GM12878 (cell line): ENCODE data around the gene RERE. TPM values are rescaled to one million over a fixed set of nuclear protein-coding genes. Genes with fewer than 3 reads are reported as not detected.
A peak's percentile ranks its signal among the peaks of the same experiment; 100 is the strongest.

ENCODE experiments used
- ATAC-seq: fragments of 200-7000 bp; cut with Tn5 transposase; 3 replicates; pipeline ENCODE4 v1.9.1; 2020; ENCODE audit warnings: mild to moderate bottlenecking, moderate library complexity
- BruUV-seq: library from RNA; stranded (reverse); fragments of 400-500 nt; replicated peaks from 2 replicates; lab custom pipeline; 2021; lab: Mats Ljungman, UMichigan
- CTCF ChIA-PET: fragments of 300-600 bp; sonication (Branson Sonifier 250); formaldehyde crosslinking; extraction: SDS; loops from one replicate; lab custom pipeline; 2021; ENCODE audit warnings: inconsistent platforms; lab: Yijun Ruan, JAX
- POLR2A ChIA-PET: fragments of 350-600 bp; formaldehyde crosslinking; extraction: SDS; loops from one replicate; lab custom pipeline; 2021; ENCODE audit warnings: inconsistent platforms; lab: Charles Lee
- RAD21 ChIA-PET: fragments of 300-600 bp; sonication (Branson Sonifier 250); formaldehyde crosslinking; loops from one replicate; lab custom pipeline; 2023; ENCODE audit warnings: antibody characterized with exemption; ENCODE audit not compliant: unreplicated experiment; lab: Charles Lee
- SMC1A ChIA-PET: fragments of 300-600 bp; sonication (Branson Sonifier 250); formaldehyde crosslinking; loops from one replicate; lab custom pipeline; 2023; ENCODE audit not compliant: unreplicated experiment, uncharacterized antibody; lab: Charles Lee
- DNase-seq: peaks from one replicate; pipeline ENCODE4 v3.0.0-alpha.2; 2011; ENCODE audit warnings: low read depth, low spot score
- FAIRE-seq: peaks from 3 replicates; lab custom pipeline; 2011; peaks lifted over from hg19 to GRCh38; lab: Jason Lieb, UNC
- H2AFZ ChIP-seq: 2 replicates; pipeline ENCODE4 v1.6.0; 2011; ENCODE audit warnings: low read depth, low read length, control low read depth; ENCODE audit not compliant: control insufficient read depth
- H3K27ac ChIP-seq: 2 replicates; pipeline ENCODE4 v1.5.1; 2011; ENCODE audit warnings: control low read depth; ENCODE audit not compliant: control insufficient read depth, insufficient read depth
- H3K27me3 ChIP-seq, 2 experiments: replicated peaks in 1 of 2; 2 replicates each; pipeline versions ENCODE4 v1.6.0 to v1.6.1; 2011; ENCODE audit warnings: low read length in 1 of 2; ENCODE audit not compliant: control insufficient read depth in 2 of 2, insufficient read depth in 2 of 2
- H3K36me3 ChIP-seq, 2 experiments: 2 replicates each; pipeline ENCODE4 v1.5.1; 2011; ENCODE audit warnings: low read length in 1 of 2; ENCODE audit not compliant: control insufficient read depth in 2 of 2, insufficient read depth in 2 of 2
- H3K4me1 ChIP-seq: 2 replicates; pipeline ENCODE4 v1.6.1; 2011; ENCODE audit warnings: mild to moderate bottlenecking, low read length, moderate library complexity, mixed read lengths; ENCODE audit not compliant: control insufficient read depth, insufficient read depth
- H3K4me2 ChIP-seq: 2 replicates; pipeline ENCODE4 v1.6.0; 2011; ENCODE audit warnings: control low read depth; ENCODE audit not compliant: control insufficient read depth, insufficient read depth
- H3K4me3 ChIP-seq: fragments of 200-600 bp; sonication (generic); 2 replicates; pipeline ENCODE4 v1.5.1; 2016
- H3K79me2 ChIP-seq: 2 replicates; pipeline ENCODE4 v1.6.0; 2011; ENCODE audit warnings: low read length; ENCODE audit not compliant: control insufficient read depth, insufficient read depth
- H3K9ac ChIP-seq: 2 replicates; pipeline ENCODE4 v1.8.0; 2011; ENCODE audit warnings: low read length, control low read depth, mixed read lengths; ENCODE audit not compliant: control insufficient read depth, insufficient read depth
- H3K9me3 ChIP-seq: replicated peaks from 3 replicates; pipeline ENCODE4 v1.5.1; 2011; ENCODE audit warnings: mild to moderate bottlenecking, low read length; ENCODE audit not compliant: control insufficient read depth, insufficient read depth
- H4K20me1 ChIP-seq: 2 replicates; pipeline ENCODE4 v1.6.0; 2011; ENCODE audit not compliant: control insufficient read depth, insufficient read depth
- CREM ChIP-seq: IDR thresholded peaks from 2 replicates; pipeline ENCODE4 v1.6.1; 2014; ENCODE audit warnings: antibody characterized with exemption, low read depth
- EGR1 ChIP-seq, 2 experiments: IDR thresholded peaks; 1 replicate in 1 of 2; 2 replicates in 1 of 2; pipeline ENCODE4 v1.6.1; 2011 to 2012; ENCODE audit warnings: low read depth in 2 of 2, low read length in 2 of 2, borderline replicate concordance in 1 of 2, mild to moderate bottlenecking in 1 of 2, moderate library complexity in 1 of 2
- FOXK2 ChIP-seq: fragments of 450-650 bp; IDR thresholded peaks from 2 replicates; pipeline ENCODE4 v1.6.1; 2017; ENCODE audit warnings: mild to moderate bottlenecking, moderate library complexity
- PML ChIP-seq: IDR thresholded peaks from 2 replicates; pipeline ENCODE4 v1.6.1; 2012; ENCODE audit warnings: low read length, inconsistent platforms
- POLR2A ChIP-seq: IDR thresholded peaks from 2 replicates; pipeline ENCODE4 v1.6.1; 2011; ENCODE audit warnings: low read depth, mild to moderate bottlenecking, low read length
- POLR2AphosphoS2 ChIP-seq: IDR thresholded peaks from 2 replicates; pipeline ENCODE4 v1.6.1; 2011; ENCODE audit warnings: low read depth, mild to moderate bottlenecking, low read length, improper control_type of control experiment, moderate library complexity
- POLR2AphosphoS5 ChIP-seq: IDR thresholded peaks from 2 replicates; pipeline ENCODE4 v1.6.1; 2011; ENCODE audit warnings: mild to moderate bottlenecking, low read length, inconsistent platforms
- SMAD5 ChIP-seq: IDR thresholded peaks from 2 replicates; pipeline ENCODE4 v1.6.1; 2016; ENCODE audit warnings: antibody characterized with exemption, low read depth
- SREBF2 ChIP-seq: IDR thresholded peaks from 2 replicates; pipeline ENCODE4 v1.6.1; 2012; ENCODE audit warnings: mild to moderate bottlenecking, low read length
- WGBS: methylation state at CpG from one replicate; pipeline ENCODE4 v1.1.6; 2016; ENCODE audit warnings: low lambda C conversion rate; ENCODE audit not compliant: insufficient replicate concordance, insufficient coverage; ENCODE audit errors: missing lambda C conversion rate; 5-methylcytosine and 5-hydroxymethylcytosine counted together
- in situ Hi-C: fragments of 300-500 bp; cut with MboI; formaldehyde crosslinking; loops from 9 replicates; pipeline ENCODE4 v1.14.3; 2018; ENCODE audit warnings: mixed read lengths
- intact Hi-C: fragments of 100-400 bp; cut with micrococcal nuclease; formaldehyde crosslinking; loops from one replicate; pipeline ENCODE4 v1.14.2; 2022; ENCODE audit not compliant: unreplicated experiment
- polyA plus RNA-seq, 11 experiments: library from polyadenylated mRNA; depleted of rRNA in 4 of 11; unstranded in 6 of 11; stranded (reverse) in 5 of 11; fragments of >200 nt; fragmentation: Nextera tagmentation in 4 of 11; fragmentation: Illumina TruSeq in 1 of 11; extraction: Ambion mirVana in 4 of 11; extraction: Trizol in 1 of 11; gene quantifications; 1 replicate in 1 of 11; 2 replicates in 10 of 11; pipeline versions ENCODE4 v1.2.1 to v1.2.3, GENCODE V29; 2011 to 2016; ENCODE audit warnings: inconsistent platforms in 2 of 11, missing spikeins in 2 of 11, low read depth in 1 of 11
- total RNA-seq, 4 experiments: library from RNA; depleted of rRNA in 3 of 4; stranded (reverse); fragments of >200 nt in 3 of 4; fragmentation: Illumina TruSeq in 1 of 4; extraction: Trizol in 1 of 4; gene quantifications; 2 replicates each; pipeline versions ENCODE4 v1.2.1 to v1.2.3, GENCODE V29; 2013 to 2021

The RERE gene
- total and polyA plus RNA-seq, 10 of the 15 experiments (the other 5 are each of a cell fraction or from before 2014, with no cell fraction given) = 5.2 to 60.5 (median 20.2) TPM

DNA sequence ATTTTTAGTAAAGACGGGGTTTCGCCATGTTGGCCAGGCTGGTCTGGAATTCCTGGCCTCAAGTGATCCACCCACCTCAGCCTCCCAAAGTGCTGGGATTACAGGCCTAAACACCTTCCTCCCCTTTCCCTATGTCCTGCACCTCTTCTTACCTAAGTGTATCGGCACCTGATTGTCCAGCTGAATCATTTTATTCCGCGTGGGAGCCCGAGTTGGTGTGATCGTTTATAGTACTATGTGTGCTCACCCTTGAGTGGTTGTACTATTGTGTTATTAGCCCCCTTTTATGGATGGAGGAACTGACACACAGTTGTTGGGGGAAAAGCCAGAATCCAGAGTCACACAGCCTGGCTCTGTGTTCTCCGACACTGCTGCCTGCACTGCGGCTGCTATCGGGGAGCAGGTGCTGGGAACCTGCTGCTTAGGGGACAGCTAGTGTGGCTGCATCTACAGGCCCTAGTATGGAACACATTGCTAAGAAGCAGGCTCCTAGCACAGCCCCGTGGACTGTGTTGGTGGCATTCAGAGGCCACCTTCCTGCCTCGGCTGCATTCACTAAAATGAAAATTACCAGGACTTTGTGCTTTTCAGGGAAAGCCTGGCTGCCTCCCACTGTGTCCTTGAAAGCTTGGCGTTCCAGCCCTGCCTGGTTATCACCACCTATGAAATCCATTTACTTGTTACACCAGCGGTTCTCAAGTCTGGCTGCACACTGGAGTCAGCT is 39.4 kb upstream of the RERE start:
- in situ Hi-C loops (no loop called here), intact Hi-C loops (no loop called here)
- ChIA-PET SMC1A (interaction anchor here (0.5 to 6.8 kb wide), 4 partner anchors 7 to 371 kb away, joined by 3 to 31 read pairs (median 3); no protein-coding TSS in a partner anchor), CTCF (interaction anchor here (0.8 to 4.4 kb wide), 4 partner anchors 8 to 308 kb away, joined by 3 to 52 read pairs (median 6); no protein-coding TSS in a partner anchor), POLR2A (interaction anchor here (0.8 kb wide), 1 partner anchor 167 kb away, joined by 3 read pairs; no protein-coding TSS in a partner anchor), RAD21 (interaction anchor here (1.2 kb wide), 2 partner anchors 8 to 12 kb away, joined by 3 to 7 read pairs; no protein-coding TSS in a partner anchor)
- no TSS peak for BruUV-seq
- Histone ChIP-seq H3K27me3 (no peaks in the 10 kb centered on the region), H4K20me1 (peaks cover 5% of the 10 kb centered on the region; the same call in 1 of the 2 replicates), H3K9me3 (no peaks in the 10 kb centered on the region; the same call in 2 of the 3 replicates), H3K27ac (no peak overlapping the region), H3K4me2 (no peak overlapping the region), H3K36me3 (peaks cover 13 to 29% of the 10 kb centered on the region in 2 experiments), H3K9ac (no peak overlapping the region), H3K79me2 (no peaks in the 10 kb centered on the region), H3K4me1 (no peaks in the 10 kb centered on the region), H2AFZ (no peak overlapping the region), H3K4me3 (no peak overlapping the region)
- no peak for TF ChIP-seq PML
- peak; percentile 60; the same call in 1 of the 2 replicates for TF ChIP-seq POLR2AphosphoS5
- 0 out of 2 replicates have a peak, but pooled peaks have one; percentile 67 for TF ChIP-seq POLR2AphosphoS2
- peak; percentile 30; the same call in 1 of the 2 replicates for TF ChIP-seq POLR2A
- FAIRE-seq (no peak), DNase-seq (no peak), ATAC-seq (no peak)
- WGBS = over 99% methylated on average over 14 of the region's 14 CpGs

DNA sequence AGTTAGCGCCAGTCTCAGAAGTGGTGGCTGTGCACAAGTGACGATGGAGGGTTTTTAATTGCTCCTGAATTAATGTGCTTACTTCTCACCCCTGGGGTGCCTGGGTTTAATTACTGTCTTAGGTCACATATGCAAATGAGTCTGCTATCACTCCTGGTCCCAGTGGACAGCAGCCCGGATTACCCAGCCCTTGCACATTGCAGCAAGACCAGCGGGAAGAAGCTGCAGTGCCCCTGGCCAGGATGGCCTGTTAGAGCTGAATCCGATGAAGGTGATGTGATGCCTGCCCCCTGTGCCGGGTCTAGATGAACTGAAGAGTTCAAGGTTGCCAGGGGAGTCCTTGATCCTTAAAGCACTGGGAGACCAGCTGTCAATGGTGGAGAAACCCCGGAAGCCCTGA is 36.8 kb upstream of the RERE start:
- Histone ChIP-seq H3K9me3 (no peaks in the 10 kb centered on the region; the same call in 2 of the 3 replicates), H3K27ac (no peak overlapping the region), H3K4me1 (no peaks in the 10 kb centered on the region), H3K4me3 (no peak overlapping the region), H3K79me2 (no peaks in the 10 kb centered on the region), H2AFZ (no peak overlapping the region), H3K4me2 (no peak overlapping the region), H3K27me3 (no peaks in the 10 kb centered on the region), H3K36me3 (peaks cover 3 to 9% of the 10 kb centered on the region in 2 experiments; a peak in 3 of 4 replicates), H4K20me1 (0 out of 2 replicates have a peak, but pooled peaks cover 4% of the 10 kb centered on the region), H3K9ac (no peak overlapping the region)
- BruUV-seq = no TSS peak
- 73% methylated on average over 7 of the region's 7 CpGs for WGBS
- intact Hi-C loops (no loop called here), in situ Hi-C loops (no loop called here)
- TF ChIP-seq POLR2AphosphoS2 (peak; percentile 45; the same call in 1 of the 2 replicates), EGR1 (IDR thresholded peaks at IDR 0.05; ENCODE audit: borderline replicate concordance in 1 of 2, low read depth in 2 of 2, low read length in 2 of 2) (no peak), SMAD5 (no peak), SREBF2 (no peak), FOXK2 (no peak), CREM (no peak)
- ChIA-PET SMC1A (no interaction called here), CTCF (interaction anchor here (0.7 kb wide), 1 partner anchor 127 kb away, joined by 3 read pairs; no protein-coding TSS in a partner anchor), POLR2A (no interaction called here), RAD21 (no interaction called here)
- no peak for DNase-seq
- ATAC-seq = no peak
- no peak for FAIRE-seq
